Measurements from ENCODE around the gene CDX1. TPM values are rescaled to one million over a fixed set of nuclear protein-coding genes. Genes with fewer than 3 reads are reported as not detected.

Gene CDX1
- total RNA-seq, 2 donors from 2014 or later, result 323 to 423 TPM

GRCh38 chr5:150211156-150212030 is 44.8 kb downstream of the CDX1 start:
- intact Hi-C loops (cut with DNase I, micrococcal nuclease), result no loop called here
- ATAC-seq (peak; percentile 68), DNase-seq (peak; percentile 72 to 75)

GRCh38 chr5:150213530-150213929 is 47.0 kb downstream of the CDX1 start:
- ATAC-seq, result no peak
- intact Hi-C loops (cut with DNase I, micrococcal nuclease), result no loop called here

GRCh38 chr5:150214289-150214688 is 47.7 kb downstream of the CDX1 start:
- intact Hi-C loops (cut with DNase I, micrococcal nuclease), result no loop called here
- no peak for ATAC-seq
- DNase-seq, result no peak

More at GRCh38 chr5:150213530-150213929, 47.0 kb downstream of the CDX1 start:
- DNase-seq, result no peak

GRCh38 chr5:150215979-150216944 is 49.7 kb downstream of the CDX1 start:
- intact Hi-C loops (cut with DNase I, micrococcal nuclease), result loop anchor here (2.0 to 5.0 kb wide), 2 partner anchors 85 to 89 kb away; no protein-coding TSS in a partner anchor
- peak; percentile 70 for ATAC-seq
- DNase-seq, result peak; percentile 69 to 85

GRCh38 chr5:150217038-150217437 is 50.5 kb downstream of the CDX1 start:
- DNase-seq, result peak; percentile 55 to 68

GRCh38 chr5:150217873-150218692 is 51.5 kb downstream of the CDX1 start:
- ATAC-seq (peak; percentile 56), DNase-seq (peak; percentile 76 to 84)
- intact Hi-C loops (cut with DNase I, micrococcal nuclease), result loop anchor here (2.0 to 5.0 kb wide), 3 partner anchors 57 to 91 kb away; no protein-coding TSS in a partner anchor

More at GRCh38 chr5:150217038-150217437, 50.5 kb downstream of the CDX1 start:
- ATAC-seq, result peak; percentile 39
- intact Hi-C loops (cut with DNase I, micrococcal nuclease), result loop anchor here (2.0 to 5.0 kb wide), 2 partner anchors 86 to 90 kb away; no protein-coding TSS in a partner anchor

GRCh38 chr5:150218693-150219035 is 52.1 kb downstream of the CDX1 start:
- DNase-seq (no peak), ATAC-seq (no peak)
- intact Hi-C loops (cut with DNase I, micrococcal nuclease), result loop anchor here (2.0 to 5.0 kb wide), 2 partner anchors 58 to 91 kb away; no protein-coding TSS in a partner anchor

GRCh38 chr5:150219142-150219541 is 52.6 kb downstream of the CDX1 start:
- intact Hi-C loops (cut with DNase I, micrococcal nuclease), result loop anchor here (2.0 to 5.0 kb wide), 2 partner anchors 58 to 92 kb away; no protein-coding TSS in a partner anchor
- ATAC-seq, result no peak

GRCh38 chr5:150219861-150220260 is 53.3 kb downstream of the CDX1 start:
- no peak for ATAC-seq
- intact Hi-C loops (cut with DNase I, micrococcal nuclease), result loop anchor here (2.0 to 5.0 kb wide), 2 partner anchors 59 to 93 kb away; no protein-coding TSS in a partner anchor
- no peak for DNase-seq

More at GRCh38 chr5:150219142-150219541, 52.6 kb downstream of the CDX1 start:
- no peak for DNase-seq

GRCh38 chr5:150221471-150221870 is 54.9 kb downstream of the CDX1 start:
- intact Hi-C loops (cut with DNase I, micrococcal nuclease), result no loop called here
- DNase-seq (no peak), ATAC-seq (no peak)

GRCh38 chr5:150222906-150223305 is 56.3 kb downstream of the CDX1 start:
- intact Hi-C loops (cut with DNase I, micrococcal nuclease), result no loop called here
- ATAC-seq, result no peak
- DNase-seq, result no peak

GRCh38 chr5:150223474-150223873 is 56.9 kb downstream of the CDX1 start:
- ATAC-seq (no peak), DNase-seq (no peak)
- intact Hi-C loops (cut with DNase I, micrococcal nuclease), result no loop called here

GRCh38 chr5:150224483-150225027 is 58.0 kb downstream of the CDX1 start:
- intact Hi-C loops (cut with DNase I, micrococcal nuclease), result no loop called here
- no peak for ATAC-seq
- no peak for DNase-seq

- intact Hi-C loops (cut with DNase I, micrococcal nuclease), result no loop called here
- no peak for ATAC-seq
- DNase-seq, result no peak
These were observed 60.5 kb downstream of the CDX1 start for GRCh38 chr5:150227036-150227435.

GRCh38 chr5:150227606-150228273 is 61.2 kb downstream of the CDX1 start:
- intact Hi-C loops (cut with DNase I, micrococcal nuclease), result no loop called here
- no peak for ATAC-seq
- DNase-seq, result no peak

- ATAC-seq (no peak), DNase-seq (no peak)
- intact Hi-C loops (cut with DNase I, micrococcal nuclease), result no loop called here
These were observed 63.0 kb downstream of the CDX1 start for GRCh38 chr5:150229571-150229970.

- no peak for ATAC-seq
- intact Hi-C loops (cut with DNase I, micrococcal nuclease), result no loop called here
These were observed 64.3 kb downstream of the CDX1 start for GRCh38 chr5:150230842-150231241.

More at GRCh38 chr5:150230842-150231241, 64.3 kb downstream of the CDX1 start:
- DNase-seq, result no peak

Data from left colon (tissue), 2 donors.